Effector CD8-positive, alpha-beta T cell (primary cell): ENCODE data around the gene PGC.

ENCODE experiments used
- DNase-seq: peaks from one replicate; lab custom pipeline; 2025; lab: John Stamatoyannopoulos, UW
- total RNA-seq, 4 experiments: gene quantifications; one replicate each; lab custom pipeline; 2026; lab: John Stamatoyannopoulos, UW

The PGC gene
- total RNA-seq: 0 to 0.49 (median 0.09) reads per million in 4 experiments

GRCh38 chr6:41747256-41748101 is at the start of gene PGC:
Gene PGC, minus strand, starts transcription at chr6:41747397. Its CDS starts 63 bp downstream, at chr6:41747334.
- no peak for DNase-seq

GRCh38 chr6:41796474-41796873 is 49.3 kb upstream of the PGC start:
- DNase-seq: no peak

GRCh38 chr6:41791984-41792383 is 44.8 kb upstream of the PGC start:
- DNase-seq: no peak

- no peak for DNase-seq
Measured at GRCh38 chr6:41791305-41791704, 44.1 kb upstream of the PGC start.

- no peak for DNase-seq
Measured at GRCh38 chr6:41790045-41790444, 42.8 kb upstream of the PGC start.

GRCh38 chr6:41789390-41789724 is 42.2 kb upstream of the PGC start:
- DNase-seq: no peak

- DNase-seq: peak; percentile 88
Measured at GRCh38 chr6:41787219-41787917, 40.2 kb upstream of the PGC start, which contains the start of gene TOMM6. Gene TOMM6, plus strand, starts transcription at chr6:41787694. Its CDS starts 4 bp downstream, at chr6:41787698.

GRCh38 chr6:41786451-41787218 is 39.4 kb upstream of the PGC start:
- peak; percentile 77 for DNase-seq

GRCh38 chr6:41785689-41786450 is 38.7 kb upstream of the PGC start:
- DNase-seq: no peak

- no peak for DNase-seq
Measured at GRCh38 chr6:41785254-41785653, 38.1 kb upstream of the PGC start.

GRCh38 chr6:41784581-41785171 is 37.5 kb upstream of the PGC start:
- no peak for DNase-seq

GRCh38 chr6:41783106-41783780 is 36.0 kb upstream of the PGC start:
- no peak for DNase-seq

GRCh38 chr6:41781366-41781730 is 34.2 kb upstream of the PGC start:
- no peak for DNase-seq

- no peak for DNase-seq
Measured at GRCh38 chr6:41780551-41781365, 33.6 kb upstream of the PGC start, which contains the start of gene PRICKLE4. Gene PRICKLE4, plus strand, starts transcription at chr6:41780782. Its CDS starts 2,692 bp downstream, at chr6:41783474.

- DNase-seq: peak; percentile 99
Measured at GRCh38 chr6:41779788-41780550, 32.8 kb upstream of the PGC start, which contains the start of gene FRS3. Gene FRS3, minus strand, starts transcription at chr6:41779900. Its CDS starts 2,913 bp downstream, at chr6:41776987.

- no peak for DNase-seq
Measured at GRCh38 chr6:41779336-41779735, 32.1 kb upstream of the PGC start.

- no peak for DNase-seq
Measured at GRCh38 chr6:41778895-41779294, 31.7 kb upstream of the PGC start.

- no peak for DNase-seq
Measured at GRCh38 chr6:41777551-41778285, 30.5 kb upstream of the PGC start.
